Stimulated activated effector memory CD8-positive, alpha-beta T cell treated with anti-CD3 and anti-CD28 coated beads, Interleukin-12 subunit alpha, Interleukin-12 subunit beta, amount 100 ng/mL, for 72 hours (primary cell): ENCODE data around the gene SERPIND1.

Source experiments
- ATAC-seq: fragments of 150-1000 bp; cut with Tn5 transposase; 2 replicates; pipeline ENCODE4 v1.10.0; 2021
- DNase-seq, 2 donors: peaks; one replicate each; pipeline ENCODE4 v3.0.0; 2021 to 2022; ENCODE audit warnings: low spot score in 2 of 2
- H3K27ac Mint-ChIP-seq: one replicate; pipeline ENCODE4 v1.8.0; 2022; ENCODE audit warnings: mild to moderate bottlenecking, mixed read lengths
- H3K36me3 Mint-ChIP-seq: one replicate; pipeline ENCODE4 v1.8.0; 2022; ENCODE audit warnings: mild to moderate bottlenecking, mixed read lengths
- H3K4me1 Mint-ChIP-seq: one replicate; pipeline ENCODE4 v1.8.0; 2022; ENCODE audit warnings: mixed read lengths
- H3K4me3 Mint-ChIP-seq: one replicate; pipeline ENCODE4 v1.8.0; 2022; ENCODE audit warnings: mild to moderate bottlenecking, mixed read lengths
- H3K9me3 Mint-ChIP-seq: one replicate; pipeline ENCODE4 v1.8.0; 2022; ENCODE audit warnings: mixed read lengths

SERPIND1 gene

DNA sequence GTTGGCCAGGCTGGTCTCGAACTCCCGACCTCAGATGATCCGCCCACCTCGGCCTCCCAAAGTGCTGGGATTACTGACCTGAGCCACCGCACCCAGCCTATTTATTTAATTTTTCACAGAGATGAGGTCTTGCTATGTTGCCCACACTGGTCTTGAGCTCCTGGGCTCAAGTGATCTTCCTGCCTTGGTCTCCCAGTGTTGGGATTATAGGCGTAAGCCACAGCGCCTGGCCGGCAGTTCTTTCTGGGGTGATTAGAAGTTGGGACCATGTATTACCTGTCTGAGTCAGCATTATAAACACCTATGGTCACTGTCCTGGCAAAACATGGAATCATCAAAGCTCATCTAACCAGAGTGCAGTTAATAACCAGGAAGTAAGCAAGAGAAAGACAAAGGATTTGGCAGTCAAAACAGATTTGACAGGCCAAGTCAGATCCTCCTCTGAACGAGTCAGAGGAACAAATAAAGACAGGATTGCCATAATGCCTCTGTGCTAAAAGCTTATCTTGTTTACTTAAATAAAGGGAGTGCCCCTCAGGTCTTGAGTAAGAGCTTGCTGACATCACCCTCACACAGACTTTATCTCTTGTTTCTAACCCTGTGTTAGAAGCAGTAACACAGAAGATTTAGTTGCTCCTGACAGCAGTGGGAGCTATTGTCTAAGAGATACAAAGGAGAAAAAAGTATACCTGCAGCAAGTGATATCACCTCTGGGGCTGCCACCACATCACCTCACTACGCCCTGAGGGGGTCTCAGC, 3.7 kb downstream of the SERPIND1 start:
- Mint-ChIP-seq H3K9me3 (no peaks in the 10 kb centered on the region), H3K4me1 (peaks cover 20% of the 10 kb centered on the region), H3K36me3 (peaks cover 43% of the 10 kb centered on the region), H3K27ac (peak overlapping the region; percentile 72), H3K4me3 (no peak overlapping the region)
- no peak for DNase-seq
- ATAC-seq = peak; percentile 31

DNA sequence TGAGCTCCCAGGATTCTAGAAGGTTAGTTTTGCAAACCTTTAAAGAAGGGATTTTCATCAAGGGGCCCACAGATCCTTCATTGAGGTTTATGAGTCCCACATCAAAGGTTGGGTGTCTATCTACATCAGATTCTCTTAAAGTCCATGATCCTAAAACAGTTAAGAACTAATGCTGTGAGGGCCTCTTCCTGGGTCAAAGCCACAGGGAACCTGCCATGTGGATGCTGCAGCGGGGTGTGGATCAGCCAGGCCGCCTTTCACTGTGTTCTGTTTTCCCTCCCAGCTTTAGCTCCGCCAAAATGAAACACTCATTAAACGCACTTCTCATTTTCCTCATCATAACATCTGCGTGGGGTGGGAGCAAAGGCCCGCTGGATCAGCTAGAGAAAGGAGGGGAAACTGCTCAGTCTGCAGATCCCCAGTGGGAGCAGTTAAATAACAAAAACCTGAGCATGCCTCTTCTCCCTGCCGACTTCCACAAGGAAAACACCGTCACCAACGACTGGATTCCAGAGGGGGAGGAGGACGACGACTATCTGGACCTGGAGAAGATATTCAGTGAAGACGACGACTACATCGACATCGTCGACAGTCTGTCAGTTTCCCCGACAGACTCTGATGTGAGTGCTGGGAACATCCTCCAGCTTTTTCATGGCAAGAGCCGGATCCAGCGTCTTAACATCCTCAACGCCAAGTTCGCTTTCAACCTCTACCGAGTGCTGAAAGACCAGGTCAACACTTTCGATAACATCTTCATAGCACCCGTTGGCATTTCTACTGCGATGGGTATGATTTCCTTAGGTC, 5.3 kb downstream of the SERPIND1 start:
- Mint-ChIP-seq H3K4me1 (peaks cover 20% of the 10 kb centered on the region), H3K9me3 (no peaks in the 10 kb centered on the region), H3K36me3 (peaks cover 43% of the 10 kb centered on the region), H3K4me3 (no peak overlapping the region), H3K27ac (peak overlapping the region; percentile 63)
- no peak for ATAC-seq
- no peak for DNase-seq

DNA sequence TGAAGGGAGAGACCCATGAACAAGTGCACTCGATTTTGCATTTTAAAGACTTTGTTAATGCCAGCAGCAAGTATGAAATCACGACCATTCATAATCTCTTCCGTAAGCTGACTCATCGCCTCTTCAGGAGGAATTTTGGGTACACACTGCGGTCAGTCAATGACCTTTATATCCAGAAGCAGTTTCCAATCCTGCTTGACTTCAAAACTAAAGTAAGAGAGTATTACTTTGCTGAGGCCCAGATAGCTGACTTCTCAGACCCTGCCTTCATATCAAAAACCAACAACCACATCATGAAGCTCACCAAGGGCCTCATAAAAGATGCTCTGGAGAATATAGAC, 5.9 kb downstream of the SERPIND1 start:
- Mint-ChIP-seq H3K4me3 (no peak overlapping the region), H3K36me3 (peaks cover 38% of the 10 kb centered on the region), H3K27ac (peak overlapping the region; percentile 63), H3K4me1 (peaks cover 20% of the 10 kb centered on the region), H3K9me3 (no peaks in the 10 kb centered on the region)
- no peak for DNase-seq
- no peak for ATAC-seq

DNA sequence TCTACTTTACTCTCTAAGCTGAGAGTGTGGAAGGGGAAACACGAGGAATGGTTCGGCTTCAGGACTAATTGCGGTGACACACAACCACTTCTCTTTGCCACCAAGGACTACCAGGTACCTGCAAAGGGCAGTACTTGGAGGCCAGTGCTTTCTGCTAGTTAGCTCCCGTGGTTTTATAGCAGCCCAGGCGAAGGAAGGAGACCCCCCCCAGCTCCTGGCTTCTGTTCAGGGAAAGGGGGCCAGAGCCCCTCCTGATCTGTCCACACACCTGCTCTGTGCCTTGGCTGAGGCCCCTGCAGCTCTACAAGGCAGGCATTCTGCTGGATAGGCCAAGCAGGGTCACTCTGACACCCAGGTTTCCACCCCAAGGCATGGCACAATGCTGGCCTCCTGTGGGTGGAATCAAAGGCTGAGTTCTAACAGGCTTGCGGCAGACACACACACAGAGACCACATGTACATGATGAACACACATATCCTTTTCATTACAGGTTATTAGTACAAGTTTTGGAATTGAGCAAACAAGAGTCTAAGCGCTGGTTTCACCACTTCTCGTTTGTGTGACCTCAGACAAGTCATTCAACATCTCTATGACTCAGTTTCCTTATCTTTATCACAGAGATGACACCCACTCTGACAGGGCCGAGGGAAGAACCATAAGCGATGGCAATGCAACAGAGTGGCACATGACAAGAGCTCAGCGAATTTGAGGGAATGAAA, 7.5 kb downstream of the SERPIND1 start:
- ATAC-seq (peak; percentile 96), DNase-seq (peak; percentile 18 to 60)
- H3K9me3 Mint-ChIP-seq = no peaks in the 10 kb centered on the region
- H3K36me3 Mint-ChIP-seq = peaks cover 39% of the 10 kb centered on the region
- H3K4me1 Mint-ChIP-seq = peaks cover 20% of the 10 kb centered on the region
- peak overlapping the region; percentile 81 for H3K27ac Mint-ChIP-seq
- H3K4me3 Mint-ChIP-seq = peak overlapping the region; percentile 35

DNA sequence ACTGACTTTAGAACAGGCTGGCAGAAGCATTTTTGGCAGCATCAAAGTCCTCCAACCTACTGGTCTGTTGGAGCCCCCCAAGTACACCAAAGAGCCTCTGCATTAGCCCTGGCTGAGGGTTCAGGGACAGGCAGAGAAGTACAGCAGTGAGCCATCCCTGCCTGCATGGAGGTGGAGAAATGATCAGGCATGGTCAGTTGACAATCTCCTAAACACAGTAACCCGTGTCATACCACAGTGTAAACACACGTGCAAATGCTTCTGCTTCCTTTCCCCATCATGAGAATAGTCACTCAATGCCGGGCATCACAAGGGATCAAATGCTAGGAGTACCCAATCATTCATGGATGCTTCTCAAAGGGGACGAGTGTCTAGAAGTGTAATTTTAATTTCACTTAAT, 8.2 kb downstream of the SERPIND1 start:
- Mint-ChIP-seq H3K9me3 (no peaks in the 10 kb centered on the region), H3K36me3 (peaks cover 45% of the 10 kb centered on the region), H3K27ac (peak overlapping the region; percentile 81), H3K4me3 (no peak overlapping the region), H3K4me1 (peaks cover 20% of the 10 kb centered on the region)
- no peak for DNase-seq
- no peak for ATAC-seq

GRCh38 chr22:20782596-20783299, 8.8 kb downstream of the SERPIND1 start:
- peak overlapping the region; percentile 81 for H3K27ac Mint-ChIP-seq
- H3K4me1 Mint-ChIP-seq = peaks cover 20% of the 10 kb centered on the region
- H3K9me3 Mint-ChIP-seq = no peaks in the 10 kb centered on the region
- DNase-seq (no peak), ATAC-seq (no peak)
- no peak overlapping the region for H3K4me3 Mint-ChIP-seq
- peaks cover 45% of the 10 kb centered on the region for H3K36me3 Mint-ChIP-seq

DNA sequence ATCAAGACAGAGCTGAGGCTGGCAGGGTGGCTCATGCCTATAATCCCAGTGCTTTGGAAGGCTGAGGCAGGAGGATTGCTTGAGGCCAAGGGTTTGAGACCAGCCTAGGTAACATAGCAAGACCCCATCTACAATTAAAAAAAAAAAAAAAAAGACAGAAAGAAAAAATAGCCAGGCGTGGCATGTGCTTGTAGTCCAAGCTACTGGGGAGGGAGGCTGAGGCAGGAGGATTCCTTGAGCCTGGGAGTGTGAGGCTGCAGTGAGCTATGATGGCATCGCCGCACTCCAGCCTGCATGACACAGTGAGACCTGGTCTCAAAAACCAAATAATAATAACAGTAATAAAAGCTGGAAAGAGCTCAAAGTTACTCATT, 9.4 kb downstream of the SERPIND1 start:
- Mint-ChIP-seq H3K27ac (no peak overlapping the region), H3K9me3 (no peaks in the 10 kb centered on the region), H3K36me3 (peaks cover 46% of the 10 kb centered on the region), H3K4me1 (peaks cover 20% of the 10 kb centered on the region), H3K4me3 (no peak overlapping the region)
- ATAC-seq = no peak
- DNase-seq = no peak

DNA sequence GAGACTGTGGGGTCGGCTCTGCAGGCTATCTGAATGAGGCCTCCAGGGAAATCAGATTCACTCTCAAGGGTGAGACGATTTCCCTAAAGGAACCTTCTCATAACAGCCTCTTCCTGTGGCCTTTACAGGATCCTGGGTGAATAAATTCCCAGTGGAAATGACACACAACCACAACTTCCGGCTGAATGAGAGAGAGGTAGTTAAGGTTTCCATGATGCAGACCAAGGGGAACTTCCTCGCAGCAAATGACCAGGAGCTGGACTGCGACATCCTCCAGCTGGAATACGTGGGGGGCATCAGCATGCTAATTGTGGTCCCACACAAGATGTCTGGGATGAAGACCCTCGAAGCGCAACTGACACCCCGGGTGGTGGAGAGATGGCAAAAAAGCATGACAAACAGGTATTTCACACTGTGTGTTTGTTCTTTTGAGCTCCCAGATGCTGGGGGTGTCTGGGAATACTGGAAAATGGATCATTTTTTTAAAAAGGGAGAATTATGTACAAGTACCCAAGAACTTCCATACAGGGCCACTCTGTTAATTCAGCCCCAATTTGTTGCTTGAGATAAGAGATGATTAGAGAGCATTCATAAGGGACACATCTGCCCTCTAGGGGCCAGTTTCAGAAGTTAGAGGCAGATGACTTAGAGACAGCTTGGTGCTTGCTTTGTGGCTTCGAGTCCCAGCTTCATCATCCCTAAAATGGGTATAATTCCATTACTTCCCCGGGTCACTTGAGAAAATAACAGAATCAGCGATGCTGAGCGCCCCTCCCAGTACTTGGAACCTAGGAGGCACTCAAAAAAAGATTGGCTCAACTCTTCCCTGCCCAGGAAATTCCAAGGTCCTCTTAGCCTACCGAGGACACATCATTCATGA, 10.2 kb downstream of the SERPIND1 start:
- Mint-ChIP-seq H3K9me3 (no peaks in the 10 kb centered on the region), H3K27ac (peak overlapping the region; percentile 70), H3K4me3 (no peak overlapping the region), H3K4me1 (peaks cover 16% of the 10 kb centered on the region), H3K36me3 (peaks cover 46% of the 10 kb centered on the region)
- ATAC-seq (peak; percentile 47), DNase-seq (peak; percentile 23 to 62)

DNA sequence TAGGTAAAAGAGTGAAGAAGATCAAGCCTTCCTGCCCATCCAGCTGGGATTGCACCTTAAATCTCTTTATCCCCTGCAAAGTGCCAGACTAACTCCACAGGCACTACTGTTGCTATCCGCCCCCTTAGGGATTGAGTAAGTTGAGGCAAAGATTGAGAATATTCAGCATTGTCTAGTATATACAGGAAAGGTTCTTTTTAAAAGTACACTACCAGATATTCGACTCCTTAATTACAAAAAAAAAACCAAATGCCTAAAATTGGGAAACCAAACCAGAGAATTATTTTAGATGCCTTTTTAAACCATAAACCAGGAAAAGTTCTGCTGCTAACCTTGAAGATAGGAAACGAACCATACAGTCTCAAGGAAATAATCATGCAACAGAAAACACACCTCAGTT, 11.5 kb downstream of the SERPIND1 start:
- no peak for DNase-seq
- Mint-ChIP-seq H3K36me3 (peaks cover 48% of the 10 kb centered on the region), H3K27ac (peak overlapping the region; percentile 32), H3K9me3 (no peaks in the 10 kb centered on the region), H3K4me1 (peaks cover 16% of the 10 kb centered on the region), H3K4me3 (no peak overlapping the region)
- ATAC-seq = no peak

- H3K36me3 Mint-ChIP-seq = peaks cover 54% of the 10 kb centered on the region
- no peaks in the 10 kb centered on the region for H3K9me3 Mint-ChIP-seq
- no peak overlapping the region for H3K27ac Mint-ChIP-seq
- DNase-seq = no peak
- peaks cover 16% of the 10 kb centered on the region for H3K4me1 Mint-ChIP-seq
- no peak for ATAC-seq
- H3K4me3 Mint-ChIP-seq = no peak overlapping the region
Measured at GRCh38 chr22:20786048-20786447, 12.1 kb downstream of the SERPIND1 start.

DNA sequence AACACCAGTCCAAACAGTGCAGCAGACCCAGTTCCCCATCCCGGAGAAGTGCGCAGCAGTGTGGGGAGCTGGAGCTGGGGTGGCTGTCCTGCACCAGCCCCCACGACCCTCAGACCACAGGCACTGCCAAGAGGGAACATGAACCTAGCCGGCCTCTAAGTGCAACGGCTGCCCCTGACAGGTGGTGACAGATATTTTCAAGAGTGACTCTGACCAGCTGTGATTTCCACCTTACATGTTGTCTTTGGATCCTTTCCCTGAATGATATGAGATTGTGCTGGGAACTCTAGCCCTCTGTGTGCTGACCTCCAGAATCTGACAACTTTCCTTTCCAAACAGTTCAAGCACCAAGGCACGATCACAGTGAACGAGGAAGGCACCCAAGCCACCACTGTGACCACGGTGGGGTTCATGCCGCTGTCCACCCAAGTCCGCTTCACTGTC, 12.6 kb downstream of the SERPIND1 start:
- DNase-seq (no peak), ATAC-seq (no peak)
- peaks cover 55% of the 10 kb centered on the region for H3K36me3 Mint-ChIP-seq
- no peak overlapping the region for H3K27ac Mint-ChIP-seq
- H3K4me3 Mint-ChIP-seq = no peak overlapping the region
- peaks cover 11% of the 10 kb centered on the region for H3K4me1 Mint-ChIP-seq
- H3K9me3 Mint-ChIP-seq = no peaks in the 10 kb centered on the region

DNA sequence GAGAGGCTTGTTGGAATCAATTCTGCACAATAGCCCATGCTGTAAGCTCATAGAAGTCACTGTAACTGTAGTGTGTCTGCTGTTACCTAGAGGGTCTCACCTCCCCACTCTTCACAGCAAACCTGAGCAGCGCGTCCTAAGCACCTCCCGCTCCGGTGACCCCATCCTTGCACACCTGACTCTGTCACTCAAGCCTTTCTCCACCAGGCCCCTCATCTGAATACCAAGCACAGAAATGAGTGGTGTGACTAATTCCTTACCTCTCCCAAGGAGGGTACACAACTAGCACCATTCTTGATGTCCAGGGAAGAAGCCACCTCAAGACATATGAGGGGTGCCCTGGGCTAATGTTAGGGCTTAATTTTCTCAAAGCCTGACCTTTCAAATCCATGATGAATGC, 13.3 kb downstream of the SERPIND1 start:
- Mint-ChIP-seq H3K27ac (no peak overlapping the region), H3K9me3 (no peaks in the 10 kb centered on the region), H3K4me3 (no peak overlapping the region), H3K36me3 (peaks cover 58% of the 10 kb centered on the region), H3K4me1 (peaks cover 4% of the 10 kb centered on the region)
- no peak for ATAC-seq
- no peak for DNase-seq

DNA sequence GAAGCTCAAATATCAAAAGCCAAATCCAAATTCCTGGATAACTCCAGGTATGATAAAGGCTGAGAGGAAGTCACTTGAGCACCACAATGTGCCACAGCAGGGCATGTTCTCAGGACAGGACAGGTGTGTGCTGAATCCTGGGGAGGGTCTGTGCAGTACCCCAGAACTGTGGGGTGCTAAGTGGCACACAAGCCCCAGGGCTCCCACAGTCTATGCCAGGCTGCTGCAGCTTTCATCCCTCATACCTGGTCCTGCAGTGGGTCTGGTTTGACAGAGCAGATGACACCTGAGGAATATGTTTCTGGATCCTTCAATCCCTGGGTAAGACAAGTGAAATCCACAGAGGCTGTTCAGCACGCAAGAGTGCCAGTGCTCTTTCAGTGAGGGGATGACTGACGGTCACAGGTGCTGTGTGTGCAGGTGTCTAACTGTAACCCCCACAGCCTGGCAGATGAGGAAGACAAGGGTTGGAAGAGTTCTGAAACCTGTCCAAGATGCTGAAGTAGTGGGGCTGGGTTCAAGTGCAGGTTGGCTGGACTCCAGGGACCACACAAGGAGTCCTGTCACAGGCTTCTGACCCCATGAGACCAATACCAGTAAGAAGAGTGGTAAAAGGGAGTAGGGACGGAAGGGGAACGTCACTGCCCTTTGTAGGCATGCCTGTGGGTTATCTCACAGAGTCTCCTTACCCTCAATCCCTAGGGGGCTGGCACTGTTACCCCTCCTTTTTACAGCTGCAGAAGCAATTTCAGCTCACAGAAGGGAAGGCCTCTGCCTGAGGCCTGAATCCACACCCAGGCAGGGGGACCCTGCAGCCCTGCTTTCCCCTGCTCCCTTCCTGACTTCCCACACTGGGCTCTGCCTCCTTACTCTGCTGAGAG, 14.1 kb downstream of the SERPIND1 start:
- Mint-ChIP-seq H3K9me3 (no peaks in the 10 kb centered on the region), H3K27ac (no peak overlapping the region), H3K4me3 (no peak overlapping the region), H3K4me1 (no peaks in the 10 kb centered on the region), H3K36me3 (peaks cover 64% of the 10 kb centered on the region)
- ATAC-seq = no peak
- no peak for DNase-seq
